Upper lobe of left lung (tissue), 4 donors: Measurements from ENCODE around the gene KDM3A.

Source experiments
- CTCF ChIP-seq, 6 experiments: fragments of 450-650 bp in 4 of 6; fragments of 200-600 bp in 2 of 6; sonication (generic) in 2 of 6; IDR thresholded peaks; one replicate each; pipeline ENCODE4 v1.5.1; 2016 to 2019; ENCODE audit warnings: antibody characterized with exemption in 6 of 6
- EP300 ChIP-seq, 4 donors: sonication (generic); formaldehyde crosslinking; IDR thresholded peaks; one replicate each; pipeline ENCODE4 v1.5.1; 2017; ENCODE audit warnings: antibody characterized with exemption in 4 of 4, control low read depth in 2 of 4
- POLR2A ChIP-seq, 4 donors: fragments of 450-650 bp; IDR thresholded peaks; one replicate each; pipeline ENCODE4 v1.5.1; 2016 to 2017; ENCODE audit warnings: antibody characterized with exemption in 4 of 4, mild to moderate bottlenecking in 2 of 4
- POLR2AphosphoS5 ChIP-seq, 2 donors: sonication (generic); formaldehyde crosslinking; IDR thresholded peaks; one replicate each; pipeline ENCODE4 v1.5.1; 2017; ENCODE audit warnings: antibody characterized with exemption in 2 of 2

- no peak for TF ChIP-seq CTCF (IDR thresholded peaks at IDR 0.05)
- TF ChIP-seq POLR2A (IDR thresholded peaks at IDR 0.05) = no peak
- TF ChIP-seq POLR2AphosphoS5 (IDR thresholded peaks at IDR 0.05) = no peak
- no peak for TF ChIP-seq EP300 (IDR thresholded peaks at IDR 0.05)
Measured at GRCh38 chr2:86464652-86465051, 23.5 kb downstream of the KDM3A start.
